Kidney (tissue), 14 donors: ENCODE data around the gene EIF2B2. TPM values are rescaled to one million over a fixed set of nuclear protein-coding genes. Genes with fewer than 3 reads are reported as not detected.

Experiments used
- DNase-seq, 5 donors: peaks; one replicate each; pipeline ENCODE4 v3.0.0-alpha.2; 2013 to 2020
- FAIRE-seq: peaks from 2 replicates; lab custom pipeline; 2012; peaks lifted over from hg19 to GRCh38; lab: Jason Lieb, UNC
- H3K27ac ChIP-seq, 2 donors: one replicate each; pipeline ENCODE4 v1.7.0; 2013; ENCODE audit warnings: low read depth in 2 of 2, low read length in 2 of 2, inconsistent platforms in 1 of 2
- H3K27me3 ChIP-seq: one replicate; pipeline ENCODE4 v1.7.1; 2013; ENCODE audit warnings: low read length, inconsistent platforms; ENCODE audit not compliant: control insufficient read depth, insufficient read depth
- H3K36me3 ChIP-seq, 3 donors: one replicate each; pipeline versions ENCODE4 v1.7.0 to v1.7.1; 2013; ENCODE audit warnings: low read length in 3 of 3, control low read depth in 1 of 3, inconsistent platforms in 1 of 3; ENCODE audit not compliant: insufficient read depth in 3 of 3, control insufficient read depth in 2 of 3
- H3K4me1 ChIP-seq, 3 donors: one replicate each; pipeline versions ENCODE4 v1.7.0 to v1.7.1; 2013; ENCODE audit warnings: low read length in 3 of 3, inconsistent platforms in 1 of 3, low read depth in 1 of 3; ENCODE audit not compliant: control insufficient read depth in 2 of 3, insufficient read depth in 2 of 3
- H3K4me3 ChIP-seq, 3 donors: one replicate each; pipeline versions ENCODE4 v1.7.0 to v1.8.1; 2013; ENCODE audit warnings: low read length in 3 of 3, control low read depth in 1 of 3, inconsistent platforms in 1 of 3
- H3K9ac ChIP-seq, 3 donors: one replicate each; pipeline versions ENCODE4 v1.7.0 to v1.7.1; 2013; ENCODE audit warnings: low read length in 3 of 3, control low read depth in 1 of 3, inconsistent platforms in 1 of 3
- H3K9me3 ChIP-seq, 3 donors: one replicate each; pipeline versions ENCODE4 v1.7.0 to v1.7.1; 2013; ENCODE audit warnings: low read length in 3 of 3, control low read depth in 1 of 3, inconsistent platforms in 1 of 3; ENCODE audit not compliant: control insufficient read depth in 2 of 3, insufficient read depth in 1 of 3
- CTCF ChIP-seq: IDR thresholded peaks from 3 replicates; pipeline ENCODE4 v1.5.1; 2012; ENCODE audit warnings: mild to moderate bottlenecking, moderate library complexity, borderline replicate concordance; ENCODE audit not compliant: insufficient read depth; ENCODE audit errors: extremely low read depth
- intact Hi-C: fragments of 100-400 bp; cut with DNase I; formaldehyde crosslinking; loops from one replicate; pipeline ENCODE4 v1.11.1; 2022
- polyA plus RNA-seq: library from polyadenylated mRNA; stranded (reverse); fragments of 350-450 nt; fragmentation: Illumina TruSeq; extraction: RNeasy Lipid Tissue Mini Kit (QIAGEN cat#74804); gene quantifications from one replicate; pipeline ENCODE4 v1.2.3, GENCODE V29; 2014; ENCODE audit warnings: low read depth, low replicate concordance; ENCODE audit not compliant: insufficient read depth
- total RNA-seq: library from RNA; stranded (reverse); fragmentation: NEBNext Ultra II Directional; extraction: Animal tissue kit (Norgen Biotek cat#: 25700); gene quantifications from one replicate; pipeline ENCODE4 v1.2.1, GENCODE V29; 2021
- donor health status: control.
- donor health status: control.
- donor health status: control.
- donor health status: control.
- donor health status: control.
- donor health status: DM: yes; HTN: yes; CAD: no.
- donor health status: Normal renal cell carcinoma (clear cell type).

EIF2B2 gene
- total and polyA plus RNA-seq, 2 donors from 2014 or later = 44.0 to 60.6 TPM

- Histone ChIP-seq H3K9me3 (no peaks in the 10 kb centered on the region), H3K9ac (no peak overlapping the region), H3K27me3 (no peaks in the 10 kb centered on the region), H3K27ac (peak overlapping the region in 1 of 2 donors; percentile 13), H3K36me3 (peaks cover 3 to 9% (median 4%) of the 10 kb centered on the region in 3 donors), H3K4me3 (no peak overlapping the region), H3K4me1 (peaks cover 0 to 18% (median 6%) of the 10 kb centered on the region in 3 donors)
- intact Hi-C loops = no loop called here
- TF ChIP-seq CTCF = no peak
- no peak for FAIRE-seq
- DNase-seq = no peak
Observed at GRCh38 chr14:75040507-75040906, 37.8 kb downstream of the EIF2B2 start.

GRCh38 chr14:75040959-75041358 is 38.2 kb downstream of the EIF2B2 start:
- H3K36me3 ChIP-seq = peaks cover 0 to 9% (median 2%) of the 10 kb centered on the region in 3 donors
- intact Hi-C loops = no loop called here
- TF ChIP-seq CTCF = no peak

GRCh38 chr14:75041613-75042012 is 38.9 kb downstream of the EIF2B2 start:
- peak in 1 of 5 donors; percentile 28 for DNase-seq
- Histone ChIP-seq H3K9ac (no peak overlapping the region), H3K27ac (peak overlapping the region; percentile 61 to 71)

More at GRCh38 chr14:75040959-75041358, 38.2 kb downstream of the EIF2B2 start:
- H3K9ac ChIP-seq = no peak overlapping the region
- H3K4me3 ChIP-seq = no peak overlapping the region
- H3K27ac ChIP-seq = peak overlapping the region; percentile 61 to 71
- peaks cover 0 to 18% (median 6%) of the 10 kb centered on the region in 3 donors for H3K4me1 ChIP-seq
- no peak for DNase-seq
- no peaks in the 10 kb centered on the region for H3K9me3 ChIP-seq
- H3K27me3 ChIP-seq = no peaks in the 10 kb centered on the region
- FAIRE-seq = no peak

More at GRCh38 chr14:75041613-75042012, 38.9 kb downstream of the EIF2B2 start:
- intact Hi-C loops = no loop called here
- peaks cover 0 to 9% (median 2%) of the 10 kb centered on the region in 3 donors for H3K36me3 ChIP-seq
- peaks cover 0 to 22% (median 6%) of the 10 kb centered on the region in 3 donors for H3K4me1 ChIP-seq
- TF ChIP-seq CTCF = no peak
- H3K9me3 ChIP-seq = no peaks in the 10 kb centered on the region
- no peaks in the 10 kb centered on the region for H3K27me3 ChIP-seq
- peak overlapping the region in 1 of 3 donors; percentile 7 for H3K4me3 ChIP-seq
- no peak for FAIRE-seq
